GM23248 (cell line): ENCODE data around the gene TRMT44.

Source experiments
- EZH2 ChIP-seq: fragments of 200-600 bp; sonication (generic); IDR thresholded peaks from 2 replicates; pipeline ENCODE4 v1.6.1; 2018; ENCODE audit warnings: antibody characterized with exemption, mild to moderate bottlenecking; ENCODE audit not compliant: insufficient read depth, poor library complexity, severe bottlenecking
- EZH2phosphoT487 ChIP-seq: fragments of 200-600 bp; sonication (generic); IDR thresholded peaks from 2 replicates; pipeline ENCODE4 v1.6.1; 2018; ENCODE audit warnings: antibody characterized with exemption, moderate library complexity, mild to moderate bottlenecking, low read depth; ENCODE audit not compliant: insufficient read depth

- TF ChIP-seq EZH2: no peak
- no peak for TF ChIP-seq EZH2phosphoT487
Measured at GRCh38 chr4:8510611-8511285, 70.2 kb downstream of the TRMT44 start.
